ENCODE results near the gene CHD9NB. TPM values are rescaled to one million over a fixed set of nuclear protein-coding genes. Genes with fewer than 3 reads are reported as not detected.
A peak's percentile ranks its signal among the peaks of the same experiment; 100 is the strongest.
"Not testable (repeated sequence)": the region's sequence is repeated elsewhere in the genome, so short reads cannot be mapped to it uniquely, and the experiment has no call there.

The CHD9NB gene
- total and polyA plus RNA-seq, 2 experiments from 2014 or later, result 0.81 to 2.3 TPM

DNA sequence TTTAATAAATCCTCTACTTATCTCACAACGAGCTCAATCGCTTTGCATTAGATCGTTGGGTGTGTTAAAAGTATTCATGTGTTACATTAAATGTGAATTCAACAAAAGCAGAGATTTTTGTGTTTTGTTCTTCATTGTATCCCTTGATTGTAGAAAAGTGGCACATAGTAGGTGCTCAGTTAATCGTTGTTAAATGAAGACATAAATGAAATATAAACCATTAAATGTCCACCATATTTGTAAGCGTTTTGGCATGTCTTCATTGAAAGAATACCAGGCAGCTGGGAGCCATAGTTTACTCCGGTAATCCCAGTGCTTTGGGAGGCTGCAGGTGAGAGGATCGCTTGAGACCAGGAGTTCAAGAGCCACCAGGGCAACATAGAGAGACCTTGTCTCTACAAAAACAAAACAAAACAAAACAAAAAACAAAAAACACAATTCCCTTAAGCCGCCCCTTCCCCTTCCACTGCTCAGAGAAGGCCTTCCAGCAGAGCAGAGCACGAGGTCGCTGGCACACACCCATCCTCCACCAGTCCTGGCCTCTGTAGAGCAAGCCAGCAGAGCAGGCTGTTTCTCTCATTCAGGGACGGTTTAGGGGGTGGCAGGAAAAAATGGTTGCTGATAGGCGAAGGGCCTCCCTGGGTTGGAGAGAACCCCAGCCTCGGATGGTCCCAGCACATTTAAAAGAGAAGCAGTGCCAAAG is 1.4 kb upstream of the CHD9NB start:
- H3K4me3 ChIP-seq, result no peak overlapping the region
- no peaks in the 10 kb centered on the region for H3K9me3 ChIP-seq (ENCODE audit: low read depth)
- H3K9me2 ChIP-seq (replicated peaks; ENCODE audit: insufficient read depth), result no peaks in the 10 kb centered on the region
- peaks cover 16% of the 10 kb centered on the region for H3K4me1 ChIP-seq (ENCODE audit: insufficient read depth)
- H3K79me2 ChIP-seq, result peaks cover 32% of the 10 kb centered on the region
- H3K27me3 ChIP-seq, result no peaks in the 10 kb centered on the region
- TF ChIP-seq EZH2phosphoT487 (IDR thresholded peaks at IDR 0.05; ENCODE audit: low read depth, severe bottlenecking, unreplicated experiment) (no peak), EZH2 (IDR thresholded peaks at IDR 0.05; ENCODE audit: borderline replicate concordance) (no peak)
- TF ChIP-seq, protein P1, sequence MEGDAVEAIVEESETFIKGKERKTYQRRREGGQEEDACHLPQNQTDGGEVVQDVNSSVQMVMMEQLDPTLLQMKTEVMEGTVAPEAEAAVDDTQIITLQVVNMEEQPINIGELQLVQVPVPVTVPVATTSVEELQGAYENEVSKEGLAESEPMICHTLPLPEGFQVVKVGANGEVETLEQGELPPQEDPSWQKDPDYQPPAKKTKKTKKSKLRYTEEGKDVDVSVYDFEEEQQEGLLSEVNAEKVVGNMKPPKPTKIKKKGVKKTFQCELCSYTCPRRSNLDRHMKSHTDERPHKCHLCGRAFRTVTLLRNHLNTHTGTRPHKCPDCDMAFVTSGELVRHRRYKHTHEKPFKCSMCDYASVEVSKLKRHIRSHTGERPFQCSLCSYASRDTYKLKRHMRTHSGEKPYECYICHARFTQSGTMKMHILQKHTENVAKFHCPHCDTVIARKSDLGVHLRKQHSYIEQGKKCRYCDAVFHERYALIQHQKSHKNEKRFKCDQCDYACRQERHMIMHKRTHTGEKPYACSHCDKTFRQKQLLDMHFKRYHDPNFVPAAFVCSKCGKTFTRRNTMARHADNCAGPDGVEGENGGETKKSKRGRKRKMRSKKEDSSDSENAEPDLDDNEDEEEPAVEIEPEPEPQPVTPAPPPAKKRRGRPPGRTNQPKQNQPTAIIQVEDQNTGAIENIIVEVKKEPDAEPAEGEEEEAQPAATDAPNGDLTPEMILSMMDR (IDR thresholded peaks at IDR 0.05; ENCODE audit: poor library complexity), result no peak
- peak overlapping the region; percentile 88 for H3K4me2 ChIP-seq
- peak overlapping the region; percentile 67 for H2AFZ ChIP-seq
- H4K20me1 ChIP-seq (ENCODE audit: insufficient read depth, poor library complexity, severe bottlenecking), result no peaks in the 10 kb centered on the region
- H3K36me3 ChIP-seq (replicated peaks; ENCODE audit: insufficient read depth, low read depth), result no peaks in the 10 kb centered on the region
- DNase-seq (ENCODE audit: low spot score), result peak; percentile 34
- H3K27ac ChIP-seq, result peak overlapping the region; percentile 91
- 71% methylated on average over 13 of the region's 13 CpGs for WGBS (ENCODE audit: low lambda C conversion rate, missing lambda C conversion rate)

DNA sequence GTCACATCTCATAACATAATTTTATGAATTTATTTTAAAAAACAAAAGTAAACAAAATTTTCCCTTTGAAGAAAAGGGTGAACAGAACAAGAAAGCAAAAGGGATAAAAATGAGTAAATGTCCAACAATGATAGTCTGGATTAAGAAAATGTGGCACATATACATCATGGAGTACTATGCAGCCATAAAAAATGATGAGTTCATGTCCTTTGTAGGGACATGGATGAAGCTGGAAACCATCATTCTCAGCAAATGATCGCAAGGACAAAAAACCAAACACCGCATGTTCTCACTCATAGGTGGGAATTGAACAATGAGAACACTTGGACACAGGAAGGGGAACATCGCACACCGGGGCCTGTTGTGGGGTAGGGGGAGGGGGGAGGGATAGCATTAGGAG is 1.4 kb downstream of the CHD9NB start:
- H3K9me3 ChIP-seq (ENCODE audit: low read depth); H3K79me2 ChIP-seq; H3K27me3 ChIP-seq; H3K36me3 ChIP-seq (replicated peaks; ENCODE audit: insufficient read depth, low read depth); H3K27ac ChIP-seq; H3K4me3 ChIP-seq; H4K20me1 ChIP-seq (ENCODE audit: insufficient read depth, poor library complexity, severe bottlenecking); H3K4me2 ChIP-seq; H3K9me2 ChIP-seq (replicated peaks; ENCODE audit: insufficient read depth); H2AFZ ChIP-seq; DNase-seq (ENCODE audit: low spot score): not testable (repeated sequence)
- 100% methylated on average over 4 of the region's 4 CpGs for WGBS (ENCODE audit: low lambda C conversion rate, missing lambda C conversion rate)
- peaks cover 11% of the 10 kb centered on the region for H3K4me1 ChIP-seq (ENCODE audit: insufficient read depth)

DNA sequence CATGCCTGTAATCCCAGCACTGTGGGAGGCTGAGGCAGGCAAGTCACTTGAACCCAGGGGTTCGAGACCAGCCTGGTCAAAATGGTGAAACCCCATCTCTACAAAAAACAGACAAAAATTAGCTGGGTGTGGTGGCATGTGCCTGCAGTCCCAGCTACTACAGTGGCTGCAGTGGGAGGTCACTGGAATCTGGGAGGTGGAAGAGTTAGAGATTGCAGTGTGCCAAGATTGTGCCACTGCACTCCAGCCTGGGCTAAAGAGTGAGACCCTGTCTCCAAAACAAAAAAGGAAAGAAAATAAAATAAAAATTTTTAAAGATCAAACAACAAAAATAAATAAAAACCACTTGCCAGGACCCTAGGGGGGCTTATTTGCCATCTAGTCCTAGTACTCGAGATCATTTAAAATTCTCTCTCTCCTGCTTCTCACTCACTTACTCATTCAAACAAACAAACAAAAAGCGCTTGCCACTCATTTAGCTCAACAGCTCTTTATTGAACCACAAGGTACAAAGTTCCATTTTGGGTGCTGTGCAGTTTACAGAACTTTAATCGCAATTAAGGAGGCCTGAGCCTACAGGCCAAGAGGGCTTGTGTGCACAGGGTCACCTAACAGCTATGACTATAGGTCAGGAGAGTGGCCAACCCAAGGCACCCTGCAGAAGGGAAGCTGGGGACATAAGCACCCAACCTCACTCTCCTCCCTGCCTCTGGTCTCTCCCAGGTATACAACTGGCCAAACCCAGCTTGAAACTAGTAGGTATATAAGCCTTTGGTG is 4.4 kb downstream of the CHD9NB start:
- Histone ChIP-seq H3K4me2 (no peak overlapping the region), H3K36me3 (replicated peaks; ENCODE audit: insufficient read depth, low read depth) (no peaks in the 10 kb centered on the region), H3K4me1 (ENCODE audit: insufficient read depth) (peaks cover 25% of the 10 kb centered on the region), H3K27me3 (no peaks in the 10 kb centered on the region), H4K20me1 (ENCODE audit: insufficient read depth, poor library complexity, severe bottlenecking) (no peaks in the 10 kb centered on the region), H3K9me3 (ENCODE audit: low read depth) (no peaks in the 10 kb centered on the region), H3K4me3 (no peak overlapping the region), H3K27ac (no peak overlapping the region), H3K9me2 (replicated peaks; ENCODE audit: insufficient read depth) (no peaks in the 10 kb centered on the region), H3K79me2 (no peaks in the 10 kb centered on the region), H2AFZ (no peak overlapping the region)
- TF ChIP-seq, protein P1 (IDR thresholded peaks at IDR 0.05; ENCODE audit: poor library complexity), result no peak
- no peak for TF ChIP-seq EZH2phosphoT487 (IDR thresholded peaks at IDR 0.05; ENCODE audit: low read depth, severe bottlenecking, unreplicated experiment)
- no peak for TF ChIP-seq EZH2 (IDR thresholded peaks at IDR 0.05; ENCODE audit: borderline replicate concordance)
- WGBS (ENCODE audit: low lambda C conversion rate, missing lambda C conversion rate), result 66% methylated on average over 4 of the region's 4 CpGs
- peak; percentile 41 for DNase-seq (ENCODE audit: low spot score)

DNA sequence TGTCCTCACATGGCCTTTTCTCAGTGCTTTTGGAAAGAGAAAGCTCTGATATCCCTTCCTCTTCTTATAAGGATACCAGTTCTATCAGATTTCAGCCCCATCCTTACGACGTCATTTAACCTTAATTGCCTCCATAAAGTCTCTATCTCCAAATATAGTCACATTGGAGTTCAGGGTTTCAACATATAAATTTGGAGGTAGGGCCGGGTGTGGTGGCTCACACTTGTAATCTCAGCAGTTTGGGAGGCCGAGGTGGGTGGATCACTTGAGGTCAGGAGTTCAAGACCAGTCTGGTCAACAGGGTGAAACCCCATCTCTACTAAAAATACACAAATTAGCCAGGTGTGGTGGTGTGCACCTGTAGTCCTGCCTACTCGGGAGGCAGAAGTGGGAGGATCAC is 5.2 kb downstream of the CHD9NB start:
- not testable (repeated sequence) for H2AFZ ChIP-seq; H3K27me3 ChIP-seq; H3K4me2 ChIP-seq; H3K4me3 ChIP-seq; H3K79me2 ChIP-seq; H3K27ac ChIP-seq; H3K36me3 ChIP-seq (replicated peaks; ENCODE audit: insufficient read depth, low read depth); H3K9me2 ChIP-seq (replicated peaks; ENCODE audit: insufficient read depth); DNase-seq (ENCODE audit: low spot score); H3K9me3 ChIP-seq (ENCODE audit: low read depth); H4K20me1 ChIP-seq (ENCODE audit: insufficient read depth, poor library complexity, severe bottlenecking)
- 93% methylated on average over 5 of the region's 5 CpGs for WGBS (ENCODE audit: low lambda C conversion rate, missing lambda C conversion rate)
- peaks cover 31% of the 10 kb centered on the region for H3K4me1 ChIP-seq (ENCODE audit: insufficient read depth)
